ENCODE measurements around the gene RPL22.
A peak's percentile ranks its signal among the peaks of the same experiment; 100 is the strongest.
"Not testable (repeated sequence)": the region's sequence is repeated elsewhere in the genome, so short reads cannot be mapped to it uniquely, and the experiment has no call there.

RPL22 gene

GRCh38 chr1:6234502-6235295 is 35.3 kb upstream of the RPL22 start:
- DNase-seq (ENCODE audit: low read depth, low spot score): no peak
- peak overlapping the region; percentile 46 for H3K27ac ChIP-seq

- H3K27ac ChIP-seq: no peak overlapping the region
- no peak for DNase-seq (ENCODE audit: low read depth, low spot score)
These were observed 34.0 kb upstream of the RPL22 start for GRCh38 chr1:6233376-6233775.

DNA sequence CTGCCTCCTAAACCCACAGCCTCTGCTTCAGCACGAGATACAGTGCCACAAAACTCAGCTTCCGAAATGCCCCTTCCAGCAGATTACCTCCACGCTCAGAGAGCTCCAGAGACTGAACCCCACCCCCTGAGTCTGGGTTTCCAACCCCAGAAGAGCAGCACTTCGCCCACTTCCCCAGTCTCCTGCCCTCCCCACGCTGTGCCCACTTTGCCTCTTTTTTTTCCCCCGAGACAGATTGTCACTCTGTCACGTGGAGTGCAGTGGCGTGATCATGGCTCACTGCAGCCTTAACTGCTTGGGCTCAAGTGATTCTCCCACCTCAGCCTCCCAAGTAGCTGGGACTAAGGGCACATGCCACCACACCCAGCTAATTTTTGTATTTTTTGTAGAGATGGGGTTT is 26.3 kb upstream of the RPL22 start:
- DNase-seq (ENCODE audit: low read depth, low spot score): no peak
- H3K27ac ChIP-seq: no peak overlapping the region

- H3K27ac ChIP-seq: no peak overlapping the region
- no peak for DNase-seq (ENCODE audit: low read depth, low spot score)
These were observed 25.3 kb upstream of the RPL22 start for GRCh38 chr1:6224718-6225117.

- H3K27ac ChIP-seq: no peak overlapping the region
- DNase-seq (ENCODE audit: low read depth, low spot score): no peak
These were observed 24.2 kb upstream of the RPL22 start for GRCh38 chr1:6223617-6224016.

GRCh38 chr1:6222636-6223035 is 23.2 kb upstream of the RPL22 start:
- DNase-seq (ENCODE audit: low read depth, low spot score): no peak
- H3K27ac ChIP-seq: no peak overlapping the region

DNA sequence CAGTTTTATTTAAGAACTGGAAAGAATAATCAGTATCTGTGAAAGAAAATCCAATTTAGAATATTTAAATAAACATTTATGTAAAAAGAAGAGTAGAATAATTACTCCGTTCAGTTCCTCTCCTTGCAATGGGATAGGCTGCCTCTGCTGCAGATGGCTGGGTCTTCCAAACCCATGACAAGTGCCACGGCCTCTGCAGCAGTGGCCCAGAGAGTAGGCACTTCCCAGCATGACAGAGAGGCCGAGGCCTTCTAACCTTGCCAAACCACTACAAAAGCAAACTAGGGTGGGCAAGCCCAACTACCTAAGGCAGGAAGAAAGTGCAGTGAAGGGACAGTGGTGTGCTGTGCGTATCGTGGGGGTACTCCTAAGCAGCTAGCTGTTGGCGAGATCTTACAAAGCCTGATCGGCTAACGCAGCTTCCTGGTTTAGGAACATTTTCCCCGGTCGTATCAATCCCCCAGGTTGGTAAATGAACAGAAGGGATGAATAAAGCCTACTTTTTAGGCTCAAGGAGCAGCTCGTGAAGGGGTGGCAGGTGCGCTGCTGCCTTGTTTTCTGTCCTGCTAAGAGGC is 21.9 kb upstream of the RPL22 start:
- no peak for DNase-seq (ENCODE audit: low read depth, low spot score)
- H3K27ac ChIP-seq: peak overlapping the region; percentile 60

GRCh38 chr1:6220236-6220635 is 20.8 kb upstream of the RPL22 start:
- DNase-seq (ENCODE audit: low read depth, low spot score): peak; percentile 84
- H3K27ac ChIP-seq: peak overlapping the region; percentile 60

- DNase-seq (ENCODE audit: low read depth, low spot score): not testable (repeated sequence)
- H3K27ac ChIP-seq: peak overlapping the region; percentile 60
These were observed 20.2 kb upstream of the RPL22 start for GRCh38 chr1:6219641-6220040.

DNA sequence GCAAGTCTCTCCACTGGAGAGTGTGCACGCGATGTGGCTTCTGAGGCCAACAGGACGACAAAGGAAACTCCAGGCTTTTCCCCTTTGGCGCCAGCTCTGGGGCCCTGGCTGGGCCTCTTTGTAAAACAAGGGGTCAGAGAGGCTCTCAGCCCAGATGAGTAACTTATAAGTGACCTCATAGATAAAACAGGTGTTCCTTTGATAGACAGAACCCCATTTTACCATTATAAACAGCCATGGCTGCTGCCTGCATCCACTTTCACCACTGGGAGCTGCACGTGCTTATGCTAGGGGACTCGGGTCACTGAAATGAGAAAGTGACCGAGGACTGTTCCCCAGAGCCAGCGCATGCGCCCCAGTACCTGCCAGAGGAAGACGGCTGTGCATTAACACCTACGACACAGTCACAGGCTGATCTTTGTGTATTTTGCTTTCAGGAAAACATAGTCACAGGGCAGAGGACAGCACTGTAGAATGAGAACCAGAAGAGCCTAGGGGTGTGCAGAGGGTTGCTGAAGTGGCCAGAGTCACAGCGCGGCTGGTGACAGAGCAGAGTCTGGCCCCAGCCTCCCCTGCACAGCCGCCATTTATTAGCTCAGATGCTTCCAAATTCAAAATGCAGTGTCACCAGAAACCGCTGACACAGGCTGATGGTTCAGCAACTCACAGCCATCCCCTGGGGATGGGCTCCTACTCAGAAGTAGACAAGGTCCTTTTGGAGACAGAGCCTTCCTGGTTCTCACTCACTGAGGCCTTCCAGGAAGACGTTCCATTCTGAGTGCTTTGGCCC is 19.2 kb upstream of the RPL22 start:
- no peak for DNase-seq (ENCODE audit: low read depth, low spot score)
- H3K27ac ChIP-seq: no peak overlapping the region

GRCh38 chr1:6212193-6212959 is 13.0 kb upstream of the RPL22 start:
- DNase-seq (ENCODE audit: low read depth, low spot score): no peak
- no peak overlapping the region for H3K27ac ChIP-seq

GRCh38 chr1:6211731-6212130 is 12.3 kb upstream of the RPL22 start:
- no peak for DNase-seq (ENCODE audit: low read depth, low spot score)
- no peak overlapping the region for H3K27ac ChIP-seq

DNA sequence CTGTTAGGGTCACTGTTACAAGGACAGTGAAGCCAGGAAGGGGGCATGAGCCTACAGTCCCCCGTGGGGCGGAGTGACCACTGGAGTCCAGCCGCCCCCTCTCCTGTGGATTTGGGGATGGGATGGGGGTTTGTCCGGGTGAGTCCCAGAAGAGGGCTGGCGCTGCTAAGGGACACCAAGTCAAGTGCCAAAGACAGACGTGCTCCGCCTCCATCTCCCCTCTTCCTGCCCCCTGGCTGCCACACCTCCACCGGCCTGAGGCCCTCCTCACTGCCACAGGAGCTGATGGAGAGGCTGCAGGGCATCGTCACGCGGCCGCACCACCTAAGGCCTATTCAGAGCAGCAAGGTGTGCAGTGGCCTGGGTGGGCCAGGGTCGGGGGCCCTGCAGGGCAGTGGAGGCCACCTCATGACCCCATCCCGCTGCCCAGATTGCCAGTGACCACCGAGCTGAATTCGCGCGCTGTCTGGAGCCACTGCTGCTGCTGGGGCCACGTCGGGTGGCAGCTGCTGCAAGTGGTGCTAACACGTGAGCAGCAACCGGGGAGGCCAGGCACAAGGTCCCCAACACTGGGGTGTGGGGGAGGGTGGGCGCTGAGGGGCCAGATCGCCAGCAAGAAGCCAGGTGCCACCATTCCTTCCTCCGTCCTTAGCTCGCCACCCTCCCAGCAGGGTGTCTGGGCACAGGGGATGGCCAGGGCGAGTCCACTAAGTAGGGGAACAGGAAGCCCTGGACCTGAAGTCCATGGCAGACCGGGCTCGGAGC is 11.4 kb upstream of the RPL22 start:
- no peak for DNase-seq (ENCODE audit: low read depth, low spot score)
- no peak overlapping the region for H3K27ac ChIP-seq

GRCh38 chr1:6209661-6210580 is 10.5 kb upstream of the RPL22 start:
- H3K27ac ChIP-seq: no peak overlapping the region
- no peak for DNase-seq (ENCODE audit: low read depth, low spot score)

- no peak for DNase-seq (ENCODE audit: low read depth, low spot score)
- H3K27ac ChIP-seq: no peak overlapping the region
These were observed 9.6 kb upstream of the RPL22 start for GRCh38 chr1:6208723-6209660.

- no peak overlapping the region for H3K27ac ChIP-seq
- no peak for DNase-seq (ENCODE audit: low read depth, low spot score)
These were observed 8.5 kb upstream of the RPL22 start for GRCh38 chr1:6207921-6208320.

- DNase-seq (ENCODE audit: low read depth, low spot score): no peak
- no peak overlapping the region for H3K27ac ChIP-seq
These were observed 7.9 kb upstream of the RPL22 start for GRCh38 chr1:6207075-6207885.

Data from epithelial cell of prostate (primary cell).